MM.1S (cell line): Measurements from ENCODE around the gene JMJD7.

Experiments used
- CTCF ChIP-seq: fragments of 300-600 bp; sonication (generic); IDR thresholded peaks from 2 replicates; pipeline ENCODE4 v1.5.1; 2016; ENCODE audit warnings: antibody characterized with exemption, low read length, mixed read lengths
- EZH2phosphoT487 ChIP-seq: fragments of 300-600 bp; sonication (generic); IDR thresholded peaks from 2 replicates; pipeline ENCODE4 v1.6.1; 2018; ENCODE audit warnings: antibody characterized with exemption, low read length

- TF ChIP-seq CTCF (no peak), EZH2phosphoT487 (no peak)
These were observed 10.6 kb downstream of the JMJD7 start, which contains the start of gene PLA2G4B for GRCh38 chr15:41838400-41838897.
